SK-N-SH (cell line): ENCODE results near the gene ZBTB4. TPM values are rescaled to one million over a fixed set of nuclear protein-coding genes. Genes with fewer than 3 reads are reported as not detected.

Source experiments
- CTCF ChIA-PET: fragments of 300-600, 350-600 bp; formaldehyde crosslinking; extraction: SDS; loops from one replicate; lab custom pipeline; 2021; lab: Yijun Ruan, JAX
- POLR2A ChIA-PET: fragments of 350-600 bp; sonication (Branson Sonifier 250); formaldehyde crosslinking; extraction: SDS; loops from one replicate; lab custom pipeline; 2020; ENCODE audit warnings: antibody characterized with exemption, inconsistent platforms; lab: Yijun Ruan, JAX
- DNase-seq: peaks from one replicate; pipeline ENCODE4 v3.0.0; 2012
- H2AFZ ChIP-seq: fragments of 200-600 bp; sonication (generic); 2 replicates; pipeline ENCODE4 v1.8.1; 2016; ENCODE audit warnings: antibody characterized with exemption, mild to moderate bottlenecking, low read depth
- H3F3A ChIP-seq: fragments of 200-600 bp; sonication (generic); replicated peaks from 2 replicates; pipeline ENCODE3; 2016; ENCODE audit warnings: antibody characterized with exemption, mild to moderate bottlenecking; ENCODE audit not compliant: insufficient read depth
- H3K27ac ChIP-seq, 2 experiments: fragments of 200-500 bp in 1 of 2; fragments of 200-600 bp in 1 of 2; sonication (Bioruptor generic) in 1 of 2; sonication (generic), shearing (Covaris generic) in 1 of 2; 2 replicates each; pipeline versions ENCODE4 v1.5.1 to v1.6.1; 2014 to 2016; ENCODE audit warnings: low read depth in 2 of 2, inconsistent platforms in 1 of 2, low read length in 1 of 2, mild to moderate bottlenecking in 1 of 2, mixed read lengths in 1 of 2
- H3K27me3 ChIP-seq: fragments of 200-600 bp; sonication (generic), shearing (Covaris generic); 2 replicates; pipeline ENCODE4 v1.6.1; 2016; ENCODE audit warnings: mixed run types; ENCODE audit not compliant: insufficient read depth
- H3K36me3 ChIP-seq, 2 experiments: fragments of 200-500 bp in 1 of 2; fragments of 200-600 bp in 1 of 2; sonication (Bioruptor generic) in 1 of 2; sonication (generic) in 1 of 2; replicated peaks in 1 of 2; 2 replicates each; pipeline versions ENCODE3 to v1.5.1; 2014 to 2016; ENCODE audit warnings: low read length in 1 of 2, mild to moderate bottlenecking in 1 of 2; ENCODE audit not compliant: insufficient read depth in 2 of 2, control insufficient read depth in 1 of 2
- H3K4me1 ChIP-seq, 2 experiments: fragments of 200-500 bp in 1 of 2; fragments of 200-600 bp in 1 of 2; sonication (Bioruptor generic) in 1 of 2; sonication (generic), shearing (Covaris generic) in 1 of 2; 2 replicates each; pipeline versions ENCODE4 v1.5.1 to v1.6.1; 2014 to 2016; ENCODE audit warnings: low read depth in 1 of 2, low read length in 1 of 2, mixed run types in 1 of 2; ENCODE audit not compliant: insufficient read depth in 2 of 2, control insufficient read depth in 1 of 2
- H3K4me2 ChIP-seq: fragments of 200-600 bp; sonication (generic), shearing (Covaris generic); 2 replicates; pipeline ENCODE4 v1.6.1; 2017; ENCODE audit warnings: mixed run types
- H3K4me3 ChIP-seq, 2 experiments: fragments of 200-500 bp in 1 of 2; fragments of 200-600 bp in 1 of 2; sonication (Bioruptor generic) in 1 of 2; sonication (generic), shearing (Covaris generic) in 1 of 2; 2 replicates each; pipeline versions ENCODE4 v1.5.1 to v1.8.1; 2014 to 2016; ENCODE audit warnings: low read depth in 2 of 2, inconsistent platforms in 1 of 2, low read length in 1 of 2, mild to moderate bottlenecking in 1 of 2, mixed read lengths in 1 of 2, moderate library complexity in 1 of 2
- H3K79me2 ChIP-seq: fragments of 200-600 bp; sonication (generic); 2 replicates; pipeline ENCODE4 v1.8.1; 2017; ENCODE audit warnings: mild to moderate bottlenecking; ENCODE audit not compliant: insufficient read depth
- H3K9ac ChIP-seq: fragments of 200-600 bp; sonication (generic); 2 replicates; pipeline ENCODE4 v1.6.1; 2017; ENCODE audit warnings: mixed run types
- H3K9me2 ChIP-seq: fragments of 200-600 bp; sonication (generic); 2 replicates; pipeline ENCODE4 v1.6.1; 2017; ENCODE audit warnings: mixed run types
- H3K9me3 ChIP-seq: fragments of 200-600 bp; sonication (generic); 2 replicates; pipeline ENCODE4 v1.6.1; 2017; ENCODE audit warnings: mixed run types, mild to moderate bottlenecking, moderate library complexity
- H4K20me1 ChIP-seq: fragments of 200-600 bp; sonication (generic); 2 replicates; pipeline ENCODE4 v1.6.1; 2017; ENCODE audit warnings: mild to moderate bottlenecking, mixed run types; ENCODE audit not compliant: insufficient read depth
- CHD2 ChIP-seq: fragments of 150-350 bp; IDR thresholded peaks from 2 replicates; pipeline ENCODE4 v1.6.1; 2018; ENCODE audit warnings: low read length; ENCODE audit not compliant: partially characterized antibody
- CTCF ChIP-seq: fragments of 200-600 bp; sonication (generic); IDR thresholded peaks from 2 replicates; pipeline ENCODE4 v1.6.1; 2017; ENCODE audit warnings: antibody characterized with exemption, mild to moderate bottlenecking, moderate library complexity
- ELF1 ChIP-seq: IDR thresholded peaks from 2 replicates; pipeline ENCODE4 v1.4.0; 2012
- EP300 ChIP-seq, 2 experiments: IDR thresholded peaks; 2 replicates each; pipeline versions ENCODE4 v1.4.0 to v1.6.1; 2012; ENCODE audit warnings: borderline replicate concordance in 1 of 2, low read depth in 1 of 2, low read length in 1 of 2
- EZH2phosphoT487 ChIP-seq: fragments of 200-600 bp; sonication (generic); IDR thresholded peaks from 2 replicates; pipeline ENCODE4 v1.6.1; 2017; ENCODE audit warnings: low read depth, mixed run types, mild to moderate bottlenecking, antibody characterized with exemption, moderate library complexity, borderline replicate concordance
- FOSL2 ChIP-seq: IDR thresholded peaks from 2 replicates; pipeline ENCODE4 v1.4.0; 2012; ENCODE audit warnings: low read depth, mild to moderate bottlenecking, moderate library complexity, borderline replicate concordance
- FOXJ3 ChIP-seq: sonication (generic); formaldehyde crosslinking; IDR thresholded peaks from 2 replicates; pipeline ENCODE4 v1.5.1; 2020; ENCODE audit warnings: mild to moderate bottlenecking, missing genetic modification reagents
- FOXM1 ChIP-seq: IDR thresholded peaks from 2 replicates; pipeline ENCODE4 v1.4.0; 2012; ENCODE audit warnings: low read depth, mild to moderate bottlenecking
- GATA2 ChIP-seq: sonication (generic); formaldehyde crosslinking; IDR thresholded peaks from 2 replicates; pipeline ENCODE4 v1.5.0; 2020; ENCODE audit warnings: mild to moderate bottlenecking, missing genetic modification reagents
- JUND ChIP-seq: IDR thresholded peaks from 2 replicates; pipeline ENCODE4 v1.4.0; 2012
- MAX ChIP-seq: IDR thresholded peaks from 2 replicates; pipeline ENCODE4 v1.4.0; 2012; ENCODE audit warnings: low read depth
- MEF2A ChIP-seq: IDR thresholded peaks from 2 replicates; pipeline ENCODE4 v1.4.0; 2012; ENCODE audit warnings: low read depth, borderline replicate concordance
- NRF1 ChIP-seq: IDR thresholded peaks from 2 replicates; pipeline ENCODE4 v1.6.1; 2012; ENCODE audit warnings: low read depth, mild to moderate bottlenecking, low read length
- PBX3 ChIP-seq: IDR thresholded peaks from 2 replicates; pipeline ENCODE4; 2012
- POLR2AphosphoS5 ChIP-seq: IDR thresholded peaks from 2 replicates; pipeline ENCODE4 v1.6.1; 2012; ENCODE audit warnings: low read depth, low read length
- RAD21 ChIP-seq: IDR thresholded peaks from 2 replicates; pipeline ENCODE4 v1.6.1; 2012; ENCODE audit warnings: mild to moderate bottlenecking, low read length
- RCOR1 ChIP-seq: fragments of 150-350 bp; IDR thresholded peaks from 2 replicates; pipeline ENCODE4 v1.6.1; 2017; ENCODE audit warnings: antibody characterized with exemption, low read length
- RFX5 ChIP-seq: IDR thresholded peaks from 2 replicates; pipeline ENCODE4 v1.6.1; 2012; ENCODE audit warnings: mild to moderate bottlenecking, improper control_type of control experiment, low read length
- RXRA ChIP-seq: IDR thresholded peaks from 2 replicates; pipeline ENCODE4 v1.4.0; 2012; ENCODE audit warnings: low read depth, mild to moderate bottlenecking, borderline replicate concordance
- SIN3A ChIP-seq: IDR thresholded peaks from 2 replicates; pipeline ENCODE4 v1.6.1; 2012; ENCODE audit warnings: low read depth, mild to moderate bottlenecking, low read length, moderate library complexity, borderline replicate concordance
- TAF1 ChIP-seq: IDR thresholded peaks from 2 replicates; pipeline ENCODE4 v1.6.1; 2012; ENCODE audit warnings: low read depth, mild to moderate bottlenecking, low read length, moderate library complexity, borderline replicate concordance
- TCF12 ChIP-seq: IDR thresholded peaks from 2 replicates; pipeline ENCODE4 v1.4.0; 2012
- TEAD4 ChIP-seq: IDR thresholded peaks from 2 replicates; pipeline ENCODE4 v1.4.0; 2012; ENCODE audit warnings: mild to moderate bottlenecking, borderline replicate concordance; ENCODE audit not compliant: insufficient read depth
- ZBTB33 ChIP-seq: IDR thresholded peaks from 2 replicates; pipeline ENCODE4 v1.4.0; 2012; ENCODE audit warnings: low read depth, borderline replicate concordance
- WGBS: methylation state at CpG from one replicate; pipeline ENCODE4 v1.1.6; 2017; ENCODE audit warnings: low lambda C conversion rate; 5-methylcytosine and 5-hydroxymethylcytosine counted together
- polyA plus RNA-seq, 3 experiments: library from polyadenylated mRNA; depleted of rRNA; stranded (reverse); fragments of >200 nt; gene quantifications; 2 replicates each; pipeline ENCODE4 v1.2.3, GENCODE V29; 2012

The ZBTB4 gene
- polyA plus RNA-seq, 1 of the 3 experiments (the other 2 are of a cell fraction): 12.8 TPM

GRCh38 chr17:7427549-7427948 is 51.9 kb downstream of the ZBTB4 start:
- no peak overlapping the region for H3K9ac ChIP-seq
- ChIA-PET CTCF (interaction anchor here (0.6 to 1.6 kb wide), 2 partner anchors 9 to 71 kb away, joined by 3 to 7 read pairs; no protein-coding TSS in a partner anchor), POLR2A (no interaction called here)
- H3K4me1 ChIP-seq: no peaks in the 10 kb centered on the region
- H3K79me2 ChIP-seq: no peaks in the 10 kb centered on the region
- no peaks in the 10 kb centered on the region for H3K36me3 ChIP-seq
- DNase-seq: no peak
- no peaks in the 10 kb centered on the region for H3K9me2 ChIP-seq
- no peak for TF ChIP-seq TCF12
- no peak for TF ChIP-seq MAX
- TF ChIP-seq TAF1: no peak
- TF ChIP-seq CTCF: no peak
- no peak for TF ChIP-seq TEAD4
- TF ChIP-seq EZH2phosphoT487: no peak
- TF ChIP-seq ZBTB33: no peak
- TF ChIP-seq GATA2 (CRISPR knock-in tag): no peak
- no peak for TF ChIP-seq POLR2AphosphoS5
- TF ChIP-seq FOXM1: no peak
- no peak for TF ChIP-seq CHD2
- no peak for TF ChIP-seq NRF1
- TF ChIP-seq JUND: no peak
- no peaks in the 10 kb centered on the region for H3K9me3 ChIP-seq
- H4K20me1 ChIP-seq: no peaks in the 10 kb centered on the region
- H2AFZ ChIP-seq: no peak overlapping the region
- H3K27ac ChIP-seq: no peak overlapping the region
- WGBS: 84% methylated on average over 7 of the region's 7 CpGs
- no peaks in the 10 kb centered on the region for H3F3A ChIP-seq
- no peaks in the 10 kb centered on the region for H3K27me3 ChIP-seq
- H3K4me2 ChIP-seq: no peak overlapping the region
- no peak overlapping the region for H3K4me3 ChIP-seq

GRCh38 chr17:7426896-7427489 is 52.4 kb downstream of the ZBTB4 start:
- CTCF ChIA-PET: interaction anchor here (0.6 to 1.6 kb wide), 2 partner anchors 10 to 71 kb away, joined by 3 to 7 read pairs; no protein-coding TSS in a partner anchor
- Histone ChIP-seq H2AFZ (no peak overlapping the region), H4K20me1 (no peaks in the 10 kb centered on the region), H3K4me3 (no peak overlapping the region), H3K4me1 (no peaks in the 10 kb centered on the region), H3K4me2 (no peak overlapping the region), H3K9ac (no peak overlapping the region), H3K9me3 (no peaks in the 10 kb centered on the region), H3F3A (no peaks in the 10 kb centered on the region), H3K27me3 (no peaks in the 10 kb centered on the region)
- no peak for DNase-seq
- POLR2A ChIA-PET: no interaction called here
- WGBS: 88% methylated on average over 8 of the region's 29 CpGs
- no peak for TF ChIP-seq EP300 (IDR thresholded peaks at IDR 0.05; ENCODE audit: borderline replicate concordance in 1 of 2, low read depth in 1 of 2, low read length in 1 of 2)
- TF ChIP-seq NRF1: no peak
- no peak for TF ChIP-seq PBX3
- no peak for TF ChIP-seq FOSL2
- no peak for TF ChIP-seq RAD21
- TF ChIP-seq RXRA: no peak
- no peak for TF ChIP-seq RCOR1
- no peak for TF ChIP-seq JUND
- no peak for TF ChIP-seq ELF1
- no peak for TF ChIP-seq FOXJ3 (CRISPR knock-in tag)
- TF ChIP-seq MEF2A: no peak
- no peak for TF ChIP-seq RFX5
- no peak for TF ChIP-seq SIN3A
- TF ChIP-seq TEAD4: no peak
- TF ChIP-seq GATA2 (CRISPR knock-in tag): no peak
- TF ChIP-seq, all 33 proteins: peak for 0
- Histone ChIP-seq H3K27ac (no peak overlapping the region), H3K9me2 (no peaks in the 10 kb centered on the region), H3K36me3 (no peaks in the 10 kb centered on the region), H3K79me2 (no peaks in the 10 kb centered on the region)
